ENCODE data around the gene PLA2G12B. TPM values are rescaled to one million over a fixed set of nuclear protein-coding genes. Genes with fewer than 3 reads are reported as not detected.

PLA2G12B gene
- total RNA-seq, 1 donor from 2014 or later, result not detected

- Histone ChIP-seq H3K4me1 (ENCODE audit: insufficient read depth, low read length) (no peaks in the 10 kb centered on the region), H4K20me1 (ENCODE audit: insufficient read depth, low read length) (no peaks in the 10 kb centered on the region), H3K36me3 (ENCODE audit: insufficient read depth, low read length) (no peaks in the 10 kb centered on the region), H3K9ac (ENCODE audit: low read length) (no peak overlapping the region), H2AFZ (ENCODE audit: low read depth, low read length) (no peak overlapping the region), H3K9me3 (ENCODE audit: insufficient read depth, low read depth, low read length) (no peaks in the 10 kb centered on the region), H3K4me3 (ENCODE audit: insufficient read depth, low read depth, low read length) (no peak overlapping the region), H3K79me2 (ENCODE audit: insufficient read depth, low read length) (no peaks in the 10 kb centered on the region), H3K4me2 (ENCODE audit: low read length) (no peak overlapping the region), H3K27me3 (ENCODE audit: insufficient read depth, low read length) (no peaks in the 10 kb centered on the region), H3K27ac (ENCODE audit: low read depth, low read length) (no peak overlapping the region)
- Mint-ChIP-seq H3K4me3 (ENCODE audit: unreplicated experiment) (no peak overlapping the region), H3K4me1 (ENCODE audit: low read depth, unreplicated experiment) (peaks cover 4% of the 10 kb centered on the region), H3K36me3 (ENCODE audit: low read depth, unreplicated experiment) (peaks cover 7% of the 10 kb centered on the region), H3K27me3 (ENCODE audit: low read depth, unreplicated experiment) (no peaks in the 10 kb centered on the region), H3K27ac (ENCODE audit: unreplicated experiment) (no peak overlapping the region), H3K9me3 (ENCODE audit: unreplicated experiment) (peaks cover 8% of the 10 kb centered on the region)
- no peak for DNase-seq (ENCODE audit: low read depth)
- FAIRE-seq, result no peak
- TF ChIP-seq EZH2 (IDR thresholded peaks at IDR 0.05; ENCODE audit: insufficient read depth, low read length) (no peak), CTCF (IDR thresholded peaks at IDR 0.05; ENCODE audit: insufficient read depth, low read depth, low read length) (no peak)
Measured at GRCh38 chr10:72913287-72913686, 41.3 kb downstream of the PLA2G12B start.

- Histone ChIP-seq H2AFZ (ENCODE audit: low read depth, low read length) (no peak overlapping the region), H3K4me1 (ENCODE audit: insufficient read depth, low read length) (no peaks in the 10 kb centered on the region), H3K4me2 (ENCODE audit: low read length) (no peak overlapping the region), H3K9me3 (ENCODE audit: insufficient read depth, low read depth, low read length) (no peaks in the 10 kb centered on the region), H4K20me1 (ENCODE audit: insufficient read depth, low read length) (no peaks in the 10 kb centered on the region), H3K9ac (ENCODE audit: low read length) (no peak overlapping the region), H3K4me3 (ENCODE audit: insufficient read depth, low read depth, low read length) (no peak overlapping the region), H3K36me3 (ENCODE audit: insufficient read depth, low read length) (no peaks in the 10 kb centered on the region), H3K79me2 (ENCODE audit: insufficient read depth, low read length) (no peaks in the 10 kb centered on the region), H3K27ac (ENCODE audit: low read depth, low read length) (no peak overlapping the region), H3K27me3 (ENCODE audit: insufficient read depth, low read length) (no peaks in the 10 kb centered on the region)
- Mint-ChIP-seq H3K27ac (ENCODE audit: unreplicated experiment) (no peak overlapping the region), H3K27me3 (ENCODE audit: low read depth, unreplicated experiment) (no peaks in the 10 kb centered on the region), H3K36me3 (ENCODE audit: low read depth, unreplicated experiment) (peaks cover 7% of the 10 kb centered on the region), H3K4me1 (ENCODE audit: low read depth, unreplicated experiment) (peaks cover 4% of the 10 kb centered on the region), H3K4me3 (ENCODE audit: unreplicated experiment) (no peak overlapping the region), H3K9me3 (ENCODE audit: unreplicated experiment) (peaks cover 6% of the 10 kb centered on the region)
- TF ChIP-seq CTCF (IDR thresholded peaks at IDR 0.05; ENCODE audit: insufficient read depth, low read depth, low read length) (no peak), EZH2 (IDR thresholded peaks at IDR 0.05; ENCODE audit: insufficient read depth, low read length) (no peak)
- no peak for FAIRE-seq
- DNase-seq (ENCODE audit: low read depth), result no peak
Measured at GRCh38 chr10:72912736-72913135, 41.9 kb downstream of the PLA2G12B start.

GRCh38 chr10:72911758-72912157 is 42.8 kb downstream of the PLA2G12B start:
- DNase-seq (ENCODE audit: low read depth), result no peak
- H3K9ac ChIP-seq (ENCODE audit: low read length), result no peak overlapping the region
- Mint-ChIP-seq H3K9me3 (ENCODE audit: unreplicated experiment) (peaks cover 5% of the 10 kb centered on the region), H3K4me3 (ENCODE audit: unreplicated experiment) (no peak overlapping the region), H3K27me3 (ENCODE audit: low read depth, unreplicated experiment) (no peaks in the 10 kb centered on the region), H3K36me3 (ENCODE audit: low read depth, unreplicated experiment) (peaks cover 7% of the 10 kb centered on the region), H3K27ac (ENCODE audit: unreplicated experiment) (no peak overlapping the region), H3K4me1 (ENCODE audit: low read depth, unreplicated experiment) (peaks cover 4% of the 10 kb centered on the region)
- H3K27ac ChIP-seq (ENCODE audit: low read depth, low read length), result no peak overlapping the region
- no peak overlapping the region for H3K4me2 ChIP-seq (ENCODE audit: low read length)
- no peaks in the 10 kb centered on the region for H3K4me1 ChIP-seq (ENCODE audit: insufficient read depth, low read length)
- H3K27me3 ChIP-seq (ENCODE audit: insufficient read depth, low read length), result no peaks in the 10 kb centered on the region
- H2AFZ ChIP-seq (ENCODE audit: low read depth, low read length), result no peak overlapping the region
- H3K4me3 ChIP-seq (ENCODE audit: insufficient read depth, low read depth, low read length), result no peak overlapping the region
- TF ChIP-seq CTCF (IDR thresholded peaks at IDR 0.05; ENCODE audit: insufficient read depth, low read depth, low read length) (no peak), EZH2 (IDR thresholded peaks at IDR 0.05; ENCODE audit: insufficient read depth, low read length) (no peak)
- H3K36me3 ChIP-seq (ENCODE audit: insufficient read depth, low read length), result no peaks in the 10 kb centered on the region
- no peaks in the 10 kb centered on the region for H3K9me3 ChIP-seq (ENCODE audit: insufficient read depth, low read depth, low read length)
- H3K79me2 ChIP-seq (ENCODE audit: insufficient read depth, low read length), result no peaks in the 10 kb centered on the region
- no peaks in the 10 kb centered on the region for H4K20me1 ChIP-seq (ENCODE audit: insufficient read depth, low read length)
- no peak for FAIRE-seq

Measured in astrocyte (in vitro differentiated cells and primary cell).